ENCODE measurements around the gene WNT9A. TPM values are rescaled to one million over a fixed set of nuclear protein-coding genes. Genes with fewer than 3 reads are reported as not detected.
"Not testable (repeated sequence)": the region's sequence is repeated elsewhere in the genome, so short reads cannot be mapped to it uniquely, and the experiment has no call there.

WNT9A gene, protein sequence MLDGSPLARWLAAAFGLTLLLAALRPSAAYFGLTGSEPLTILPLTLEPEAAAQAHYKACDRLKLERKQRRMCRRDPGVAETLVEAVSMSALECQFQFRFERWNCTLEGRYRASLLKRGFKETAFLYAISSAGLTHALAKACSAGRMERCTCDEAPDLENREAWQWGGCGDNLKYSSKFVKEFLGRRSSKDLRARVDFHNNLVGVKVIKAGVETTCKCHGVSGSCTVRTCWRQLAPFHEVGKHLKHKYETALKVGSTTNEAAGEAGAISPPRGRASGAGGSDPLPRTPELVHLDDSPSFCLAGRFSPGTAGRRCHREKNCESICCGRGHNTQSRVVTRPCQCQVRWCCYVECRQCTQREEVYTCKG
- total RNA-seq = 10.2 TPM
- long read RNA-seq, partial matches to known transcripts = 1 of 5 reads
- long read RNA-seq, other reads (novel, unspliced or antisense) = 1 of 5 reads

DNA sequence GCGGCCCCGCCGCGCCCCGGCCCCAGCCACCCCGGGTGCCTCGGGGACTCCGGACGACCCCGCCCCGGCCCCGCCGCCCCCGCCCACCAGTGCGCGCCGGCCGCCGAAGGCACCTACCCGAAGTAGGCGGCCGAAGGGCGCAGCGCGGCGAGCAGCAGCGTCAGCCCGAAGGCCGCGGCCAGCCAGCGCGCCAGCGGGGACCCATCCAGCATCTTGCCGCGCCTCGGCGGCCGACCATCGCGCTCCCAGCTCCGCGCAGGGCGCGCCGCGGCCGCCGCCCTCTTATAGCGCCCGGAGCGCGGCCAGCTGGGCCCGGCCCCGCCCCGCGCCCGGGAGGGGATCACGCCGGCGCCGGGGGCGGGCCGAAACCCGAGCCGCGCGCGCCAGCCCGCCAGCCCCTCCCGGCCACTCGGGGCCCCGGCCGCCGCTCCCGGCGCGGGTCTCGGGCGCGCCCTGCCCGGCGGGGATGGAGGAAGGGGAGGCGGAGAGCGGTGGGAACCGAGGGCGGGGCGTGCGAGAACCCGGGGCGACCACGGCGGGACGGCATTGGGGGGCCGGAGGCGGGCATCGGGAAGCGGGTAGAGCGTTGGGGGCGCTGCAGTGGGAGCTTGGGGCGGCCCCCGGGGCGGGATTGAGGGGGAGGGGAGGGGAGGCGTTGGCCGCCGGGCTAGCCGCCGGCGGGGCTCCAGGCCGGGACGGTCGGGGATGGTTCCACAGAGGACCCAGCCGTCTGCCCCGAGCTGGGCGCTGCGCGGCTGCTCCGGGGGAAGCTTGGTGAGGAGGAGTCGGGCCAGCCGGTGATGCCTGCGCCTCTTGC lies at the start of gene WNT9A:
Gene WNT9A, minus strand, starts transcription at position 257 of the 817 bp plus-strand sequence. Its CDS starts 45 bp downstream, at position 212.
- intact Hi-C loops (cut with DNase I) = loop anchor here (5.0 to 10.0 kb wide), 2 partner anchors 186 to 463 kb away; no protein-coding TSS in a partner anchor
- H3K27ac ChIP-seq = peak within 1 kb of the TSS; percentile 72
- peaks cover 22% of the 10 kb centered on the region for H3K4me1 ChIP-seq
- H3K9me3 ChIP-seq = no peaks in the 10 kb centered on the region
- DNase-seq (peak; percentile 75), ATAC-seq (peak; percentile 65)
- TF ChIP-seq, protein P1, sequence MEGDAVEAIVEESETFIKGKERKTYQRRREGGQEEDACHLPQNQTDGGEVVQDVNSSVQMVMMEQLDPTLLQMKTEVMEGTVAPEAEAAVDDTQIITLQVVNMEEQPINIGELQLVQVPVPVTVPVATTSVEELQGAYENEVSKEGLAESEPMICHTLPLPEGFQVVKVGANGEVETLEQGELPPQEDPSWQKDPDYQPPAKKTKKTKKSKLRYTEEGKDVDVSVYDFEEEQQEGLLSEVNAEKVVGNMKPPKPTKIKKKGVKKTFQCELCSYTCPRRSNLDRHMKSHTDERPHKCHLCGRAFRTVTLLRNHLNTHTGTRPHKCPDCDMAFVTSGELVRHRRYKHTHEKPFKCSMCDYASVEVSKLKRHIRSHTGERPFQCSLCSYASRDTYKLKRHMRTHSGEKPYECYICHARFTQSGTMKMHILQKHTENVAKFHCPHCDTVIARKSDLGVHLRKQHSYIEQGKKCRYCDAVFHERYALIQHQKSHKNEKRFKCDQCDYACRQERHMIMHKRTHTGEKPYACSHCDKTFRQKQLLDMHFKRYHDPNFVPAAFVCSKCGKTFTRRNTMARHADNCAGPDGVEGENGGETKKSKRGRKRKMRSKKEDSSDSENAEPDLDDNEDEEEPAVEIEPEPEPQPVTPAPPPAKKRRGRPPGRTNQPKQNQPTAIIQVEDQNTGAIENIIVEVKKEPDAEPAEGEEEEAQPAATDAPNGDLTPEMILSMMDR (IDR thresholded peaks at IDR 0.05) = no peak
- peak within 1 kb of the TSS; percentile 55 for H3K4me3 ChIP-seq
- H3K27me3 ChIP-seq = peaks cover 11% of the 10 kb centered on the region
- H3K36me3 ChIP-seq = no peaks in the 10 kb centered on the region

DNA sequence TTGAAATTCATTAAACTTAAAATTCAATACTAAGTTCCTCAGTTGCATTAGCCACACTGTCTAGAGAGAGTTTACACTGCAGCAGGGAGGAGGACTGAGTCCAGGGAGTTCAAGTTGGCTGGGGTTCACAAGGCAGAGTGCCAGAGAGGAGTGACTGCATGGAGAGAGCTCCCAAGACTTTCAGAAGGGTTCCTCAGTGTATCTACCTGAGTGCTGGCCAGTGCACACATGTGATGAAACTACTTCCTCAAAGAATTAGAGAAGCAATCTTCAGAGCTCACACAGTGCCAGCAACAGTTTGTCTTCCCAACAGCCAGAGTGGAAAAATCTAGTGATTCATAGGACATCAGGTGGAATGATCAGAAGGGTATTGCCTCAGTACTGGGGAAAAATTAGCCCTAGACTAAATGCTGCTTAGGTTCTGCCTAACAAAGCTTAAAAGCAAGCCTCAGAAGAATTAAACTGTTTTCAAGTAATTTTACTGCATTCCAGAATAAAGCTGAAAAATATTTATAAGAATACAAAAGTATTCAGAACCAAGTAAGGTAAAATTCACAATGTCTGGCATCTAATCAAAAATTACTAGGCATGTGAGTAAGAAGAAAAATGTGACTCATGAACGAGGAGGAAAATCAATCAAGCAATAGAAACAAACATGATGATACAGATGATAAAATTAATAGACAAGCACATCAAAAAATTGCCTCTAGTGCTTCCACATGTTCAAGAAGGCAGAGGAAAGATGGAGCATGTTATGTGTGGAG lies 48.6 kb upstream of the WNT9A start:
- ATAC-seq (peak; percentile 58), DNase-seq (peak; percentile 63)
- peaks cover 12% of the 10 kb centered on the region for H3K9me3 ChIP-seq

DNA sequence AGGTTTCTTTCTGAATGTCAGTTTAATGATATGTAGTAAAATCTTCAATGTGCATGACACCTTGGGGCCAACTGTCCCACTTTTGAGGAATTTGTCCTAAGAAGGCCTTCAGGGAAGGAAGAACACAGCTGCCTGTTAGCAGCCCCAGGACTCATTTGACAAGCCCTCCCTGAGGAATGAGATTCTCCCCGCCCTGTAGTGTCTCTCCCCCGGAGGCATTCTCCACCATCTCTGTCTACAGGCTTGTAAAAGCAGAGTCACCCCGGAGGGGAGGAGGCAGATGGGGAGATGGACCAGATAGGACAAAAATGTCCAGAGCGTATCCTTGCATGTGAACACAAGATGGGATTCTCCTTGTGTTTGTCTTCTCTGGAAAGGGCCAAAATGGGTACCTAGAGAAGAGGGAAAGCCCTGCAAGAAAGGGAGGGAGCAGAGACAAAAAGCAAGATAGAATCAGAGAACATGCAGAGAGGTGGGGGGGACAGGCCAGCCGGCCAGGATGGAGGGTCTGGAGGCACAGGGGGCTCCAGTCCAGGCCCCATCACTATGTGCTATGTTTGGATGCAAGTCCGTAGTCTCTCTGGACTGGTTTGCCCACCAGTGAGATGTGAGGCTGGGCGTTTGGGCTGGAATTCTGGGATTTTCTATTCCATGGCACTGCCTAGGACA lies 47.0 kb upstream of the WNT9A start:
- no peaks in the 10 kb centered on the region for H3K4me1 ChIP-seq
- ATAC-seq = no peak
- H3K36me3 ChIP-seq = no peaks in the 10 kb centered on the region
- TF ChIP-seq, protein P1 (IDR thresholded peaks at IDR 0.05) = no peak
- intact Hi-C loops (cut with DNase I) = no loop called here
- H3K9me3 ChIP-seq = peaks cover 12% of the 10 kb centered on the region
- no peak overlapping the region for H3K4me3 ChIP-seq
- no peak overlapping the region for H3K27ac ChIP-seq
- no peaks in the 10 kb centered on the region for H3K27me3 ChIP-seq
- DNase-seq = no peak

More for the DNA sequence above, 48.6 kb upstream of the WNT9A start:
- intact Hi-C loops (cut with DNase I) = no loop called here
- TF ChIP-seq, protein P1 (IDR thresholded peaks at IDR 0.05) = no peak
- no peaks in the 10 kb centered on the region for H3K27me3 ChIP-seq
- no peak overlapping the region for H3K27ac ChIP-seq
- no peak overlapping the region for H3K4me3 ChIP-seq
- H3K4me1 ChIP-seq = no peaks in the 10 kb centered on the region
- H3K36me3 ChIP-seq = no peaks in the 10 kb centered on the region

DNA sequence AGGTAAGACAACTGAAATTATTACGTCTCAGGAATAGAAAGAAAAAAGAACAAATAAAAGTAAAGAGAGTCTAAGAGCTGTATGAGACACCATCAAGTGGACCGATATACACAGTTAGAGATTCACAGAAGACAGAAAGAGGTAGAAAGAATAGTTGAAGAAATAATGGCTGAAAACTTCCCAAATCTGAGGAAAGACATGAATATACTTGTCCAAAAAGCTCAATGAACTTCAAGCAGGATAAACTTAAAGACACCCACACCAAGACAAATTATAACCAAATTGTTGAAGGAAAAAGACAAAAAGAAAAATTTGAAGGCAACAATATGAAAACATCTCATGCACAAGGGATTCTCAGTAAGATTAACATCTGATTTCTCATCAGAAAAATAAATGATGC lies 39.4 kb upstream of the WNT9A start:
- intact Hi-C loops (cut with DNase I) = no loop called here
- Histone ChIP-seq H3K27ac (no peak overlapping the region), H3K36me3 (no peaks in the 10 kb centered on the region), H3K27me3 (peaks cover 11% of the 10 kb centered on the region), H3K4me1 (no peaks in the 10 kb centered on the region), H3K9me3 (no peaks in the 10 kb centered on the region), H3K4me3 (no peak overlapping the region)
- TF ChIP-seq, protein P1 (IDR thresholded peaks at IDR 0.05) = no peak
- DNase-seq (no peak), ATAC-seq (no peak)

DNA sequence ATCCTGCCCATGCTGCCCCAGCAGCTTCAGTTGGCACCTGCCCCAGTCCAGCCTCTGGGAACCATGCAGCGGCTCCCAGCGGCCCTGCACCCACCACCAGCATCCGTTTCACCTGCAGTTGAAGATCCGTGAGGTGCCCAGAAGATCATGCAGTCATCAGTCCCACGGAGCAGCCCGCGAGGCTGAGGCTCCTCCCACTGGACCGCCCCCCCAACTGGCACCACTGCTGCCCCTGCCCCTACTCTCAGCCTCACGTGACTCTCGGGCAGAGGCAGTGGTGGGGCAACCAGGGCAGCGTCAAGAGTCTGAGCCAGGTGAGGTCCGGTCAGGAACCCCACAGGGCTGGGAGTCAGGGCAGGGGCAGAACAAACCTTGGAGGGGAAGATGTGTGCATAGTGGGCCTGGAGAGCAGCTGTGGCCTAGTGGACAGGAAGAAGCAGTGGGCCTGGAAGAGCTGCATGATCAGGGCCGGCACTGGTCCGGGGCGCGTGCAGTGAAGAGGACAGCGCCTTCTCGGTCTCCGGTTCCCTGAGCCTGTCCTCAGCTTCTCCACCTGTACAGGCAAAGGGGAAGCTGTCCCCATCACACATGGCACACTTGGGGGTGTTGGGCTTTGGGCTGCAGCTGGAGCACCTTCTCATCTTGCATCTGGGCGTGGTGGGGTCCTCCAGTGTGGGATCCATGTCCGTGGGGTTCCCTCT lies 28.0 kb upstream of the WNT9A start:
- not testable (repeated sequence) for ATAC-seq, H3K4me1 ChIP-seq
- peak; percentile 53 for DNase-seq

DNA sequence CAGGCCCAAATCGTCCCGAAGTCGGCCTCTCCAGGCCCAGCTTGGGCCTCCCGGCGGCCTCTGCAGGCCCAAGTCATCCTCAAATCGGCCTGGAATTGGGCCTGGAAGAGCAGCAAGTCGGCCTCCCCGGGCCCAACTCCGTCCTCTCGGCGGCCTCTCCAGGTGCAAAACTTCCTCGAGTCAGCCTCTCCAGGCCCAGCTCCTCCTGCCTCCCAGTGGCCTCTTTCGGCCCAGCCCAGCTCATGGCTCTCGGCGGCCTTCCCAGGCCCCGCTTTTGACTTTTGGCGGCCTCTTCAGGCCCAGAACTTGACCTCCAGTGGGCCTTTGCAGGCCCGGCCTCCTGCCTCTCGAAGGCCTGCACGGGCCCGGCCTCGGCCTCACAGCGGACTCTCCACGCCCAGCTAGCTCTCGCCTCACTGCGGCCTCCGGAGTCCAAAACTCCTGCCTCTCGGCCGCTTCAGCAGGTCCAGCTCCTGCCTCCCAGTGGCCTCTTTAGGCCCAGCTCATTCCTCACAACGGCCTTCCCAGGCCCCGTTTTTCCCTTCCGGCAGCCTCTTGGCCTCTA lies 26.1 kb upstream of the WNT9A start:
- H3K36me3 ChIP-seq; H3K27me3 ChIP-seq; H3K9me3 ChIP-seq; H3K4me3 ChIP-seq; H3K27ac ChIP-seq; DNase-seq; H3K4me1 ChIP-seq; intact Hi-C loops (cut with DNase I); ATAC-seq: not testable (repeated sequence)

More for the DNA sequence above, 28.0 kb upstream of the WNT9A start:
- intact Hi-C loops (cut with DNase I); H3K27me3 ChIP-seq; H3K36me3 ChIP-seq; H3K27ac ChIP-seq; H3K9me3 ChIP-seq; H3K4me3 ChIP-seq: not testable (repeated sequence)

DNA sequence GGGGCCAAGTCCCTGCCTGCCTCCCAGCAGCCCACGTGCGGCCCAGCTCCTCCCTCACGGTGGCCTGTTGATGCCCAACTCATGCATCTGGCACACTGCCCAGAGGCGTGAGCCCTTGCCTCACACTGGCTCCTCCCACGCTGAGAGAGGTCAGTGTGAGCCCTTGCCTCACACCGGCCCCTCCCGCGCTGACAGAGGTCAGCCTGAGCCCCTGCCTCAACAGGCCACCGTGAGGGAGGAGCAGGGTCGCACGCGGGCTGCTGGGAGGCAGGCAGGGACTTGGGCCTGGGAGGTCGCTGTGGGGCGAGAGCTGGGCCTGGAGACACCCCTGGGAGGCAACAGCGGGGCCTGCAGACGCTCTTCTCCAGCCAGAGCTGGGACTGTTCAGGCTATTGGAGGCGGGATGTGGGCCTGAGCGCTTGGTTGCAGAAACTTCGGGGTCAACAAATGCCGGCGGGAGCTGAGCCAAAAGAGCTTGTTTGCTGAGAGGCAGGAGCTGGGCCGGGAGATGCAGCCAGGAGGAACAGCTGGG lies 25.2 kb upstream of the WNT9A start:
- DNase-seq = peak; percentile 66
- intact Hi-C loops (cut with DNase I); H3K36me3 ChIP-seq; H3K27me3 ChIP-seq; ATAC-seq; H3K9me3 ChIP-seq; H3K4me1 ChIP-seq; H3K27ac ChIP-seq; H3K4me3 ChIP-seq: not testable (repeated sequence)

DNA sequence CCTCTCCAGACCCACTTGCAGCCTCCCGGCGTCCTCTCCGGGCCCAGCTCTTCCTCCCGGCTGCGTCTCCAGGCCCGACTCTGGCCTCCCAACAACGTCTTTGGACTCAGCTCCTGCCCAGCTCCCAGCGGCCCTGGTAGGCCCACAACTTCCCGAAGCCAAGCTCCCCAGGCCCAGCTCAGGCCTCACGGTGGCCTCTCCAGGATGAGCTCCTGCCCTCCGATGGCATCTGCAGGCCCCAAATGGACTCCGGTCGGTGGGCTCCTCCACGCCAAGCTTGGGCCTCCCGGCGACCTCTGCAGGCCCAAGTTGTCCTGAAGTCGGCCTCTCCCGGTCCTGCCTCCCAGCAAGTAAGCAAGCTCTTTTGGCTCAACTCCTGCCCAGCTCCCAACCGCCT lies 24.5 kb upstream of the WNT9A start:
- ATAC-seq; intact Hi-C loops (cut with DNase I); H3K9me3 ChIP-seq; H3K27me3 ChIP-seq; H3K4me3 ChIP-seq; H3K27ac ChIP-seq; H3K4me1 ChIP-seq; H3K36me3 ChIP-seq: not testable (repeated sequence)
- DNase-seq = peak; percentile 51
